ENCODE data around the gene PMEL. TPM values are rescaled to one million over a fixed set of nuclear protein-coding genes. Genes with fewer than 3 reads are reported as not detected.

The PMEL gene
- total and polyA plus RNA-seq, 9 of the 15 experiments (the other 6 are each of a cell fraction or from before 2014, with no cell fraction given): 0.36 to 2.0 (median 0.98) TPM

- Histone ChIP-seq H3K4me1 (replicated peaks in 1 of 2; ENCODE audit: control insufficient read depth in 2 of 2, insufficient read depth in 2 of 2, low read length in 2 of 2) (peaks cover 25 to 35% of the 10 kb centered on the region in 2 experiments; a peak in 4 of 5 replicates), H3K27me3 (ENCODE audit: control insufficient read depth in 2 of 2, insufficient read depth in 2 of 2, low read length in 2 of 2) (no peaks in the 10 kb centered on the region), H3K9me3 (replicated peaks; ENCODE audit: control insufficient read depth, insufficient read depth, low read depth, low read length) (no peaks in the 10 kb centered on the region), H2AFZ (ENCODE audit: low read depth, low read length) (peak within 1 kb of the TSS; percentile 93), H3K4me2 (ENCODE audit: insufficient read depth, low read length) (peak within 1 kb of the TSS; percentile 91), H3K4me3 (peak within 1 kb of the TSS; percentile 69), H3K27ac (ENCODE audit: extremely low read depth, low read depth, low read length) (peak within 1 kb of the TSS; percentile 95), H3K9me1 (ENCODE audit: control insufficient read depth, insufficient read depth, low read length) (no peaks in the 10 kb centered on the region), H3K36me3 (ENCODE audit: control insufficient read depth, insufficient read depth, low read length) (peaks cover 22% of the 10 kb centered on the region), H4K20me1 (replicated peaks; ENCODE audit: control insufficient read depth, insufficient read depth, low read length) (no peaks in the 10 kb centered on the region), H3K79me2 (ENCODE audit: control insufficient read depth, insufficient read depth, low read length) (peaks cover 56% of the 10 kb centered on the region), H3K9ac (ENCODE audit: insufficient read depth in 1 of 2, low read depth in 2 of 2, low read length in 2 of 2) (peak within 1 kb of the TSS; percentile 94 to 99)
- ATAC-seq: peak; percentile 80
- intact Hi-C loops (cut with micrococcal nuclease) (loop anchor here (2.0 to 5.0 kb wide), 4 partner anchors 44 to 185 kb away; partner anchors contain the start of genes GDF11, RAB5B, RPS26 and SARNP), in situ Hi-C loops (cut with MboI) (no loop called here)
- POLR2A ChIA-PET: interaction anchor here (0.6 to 3.8 kb wide), 17 partner anchors 8 to 487 kb away, joined by 3 to 26 read pairs (median 4); partner anchors contain the start of genes MYL6, ORMDL2, RAB5B and SARNP
- 2% methylated on average over 49 of the region's 49 CpGs for WGBS (ENCODE audit: insufficient coverage, low coverage, missing lambda C conversion rate)
- DNase-seq (ENCODE audit: extremely low read depth in 1 of 4, low spot score in 3 of 4): peak; percentile 79 to 95 (median 86)
- FAIRE-seq: peak; percentile 84
- CTCF ChIA-PET (ENCODE audit: low intra/inter-chr PET ratio): no interaction called here
- no TSS peak for BruUV-seq (replicated peaks)
- no peak for TF ChIP-seq ZNF146 (CRISPR knock-in tag; IDR thresholded peaks at IDR 0.05; ENCODE audit: unreplicated experiment)
- TF ChIP-seq DMBX1 (CRISPR knock-in tag; IDR thresholded peaks at IDR 0.05; ENCODE audit: borderline replicate concordance): no peak
- no peak for TF ChIP-seq MECOM (CRISPR knock-in tag; IDR thresholded peaks at IDR 0.05)
- no peak for TF ChIP-seq PCBP2 (IDR thresholded peaks at IDR 0.05; ENCODE audit: low read depth, low read length, poor library complexity, severe bottlenecking)
- no peak for TF ChIP-seq XRCC5 (IDR thresholded peaks at IDR 0.05; ENCODE audit: low read depth, low read length)
- TF ChIP-seq FOXJ3 (CRISPR knock-in tag; IDR thresholded peaks at IDR 0.05): no peak
- no peak for TF ChIP-seq SRSF9 (IDR thresholded peaks at IDR 0.05; ENCODE audit: borderline replicate concordance, low read depth, low read length)
- TF ChIP-seq, protein P1, sequence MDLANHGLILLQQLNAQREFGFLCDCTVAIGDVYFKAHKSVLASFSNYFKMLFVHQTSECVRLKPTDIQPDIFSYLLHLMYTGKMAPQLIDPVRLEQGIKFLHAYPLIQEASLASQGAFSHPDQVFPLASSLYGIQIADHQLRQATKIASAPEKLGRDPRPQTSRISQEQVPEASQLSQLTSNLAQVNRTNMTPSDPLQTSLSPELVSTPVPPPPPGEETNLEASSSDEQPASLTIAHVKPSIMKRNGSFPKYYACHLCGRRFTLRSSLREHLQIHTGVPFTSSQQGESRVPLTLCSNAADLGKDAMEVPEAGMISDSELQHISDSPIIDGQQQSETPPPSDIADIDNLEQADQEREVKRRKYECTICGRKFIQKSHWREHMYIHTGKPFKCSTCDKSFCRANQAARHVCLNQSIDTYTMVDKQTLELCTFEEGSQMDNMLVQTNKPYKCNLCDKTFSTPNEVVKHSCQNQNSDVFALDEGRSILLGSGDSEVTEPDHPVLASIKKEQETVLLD (IDR thresholded peaks at IDR 0.05): peak; percentile 46
- TF ChIP-seq PURB (CRISPR knock-in tag; IDR thresholded peaks at IDR 0.05; ENCODE audit: low read depth): no peak
- no peak for TF ChIP-seq TBL1XR1 (IDR thresholded peaks at IDR 0.05; ENCODE audit: low read length in 2 of 2)
- TF ChIP-seq EP400 (IDR thresholded peaks at IDR 0.05): peak; percentile 67
- 0 out of 2 replicates have a peak, but pooled peaks have one; percentile 24 for TF ChIP-seq HDAC2 (IDR thresholded peaks at IDR 0.05)
- TF ChIP-seq MYC (IDR thresholded peaks at IDR 0.05; ENCODE audit: low read depth, low read length): no peak; the same call in 1 of the 2 replicates
- TF ChIP-seq MYC (CRISPR knock-in tag; IDR thresholded peaks at IDR 0.05; ENCODE audit: borderline replicate concordance, low read depth): peak; percentile 59; the same call in 1 of the 2 replicates
- TF ChIP-seq POLR3G (IDR thresholded peaks at IDR 0.05; ENCODE audit: extremely low read depth, insufficient read length, insufficient replicate concordance): no peak
- TF ChIP-seq NFXL1 (CRISPR knock-in tag; IDR thresholded peaks at IDR 0.05): no peak
- TF ChIP-seq, protein P2, sequence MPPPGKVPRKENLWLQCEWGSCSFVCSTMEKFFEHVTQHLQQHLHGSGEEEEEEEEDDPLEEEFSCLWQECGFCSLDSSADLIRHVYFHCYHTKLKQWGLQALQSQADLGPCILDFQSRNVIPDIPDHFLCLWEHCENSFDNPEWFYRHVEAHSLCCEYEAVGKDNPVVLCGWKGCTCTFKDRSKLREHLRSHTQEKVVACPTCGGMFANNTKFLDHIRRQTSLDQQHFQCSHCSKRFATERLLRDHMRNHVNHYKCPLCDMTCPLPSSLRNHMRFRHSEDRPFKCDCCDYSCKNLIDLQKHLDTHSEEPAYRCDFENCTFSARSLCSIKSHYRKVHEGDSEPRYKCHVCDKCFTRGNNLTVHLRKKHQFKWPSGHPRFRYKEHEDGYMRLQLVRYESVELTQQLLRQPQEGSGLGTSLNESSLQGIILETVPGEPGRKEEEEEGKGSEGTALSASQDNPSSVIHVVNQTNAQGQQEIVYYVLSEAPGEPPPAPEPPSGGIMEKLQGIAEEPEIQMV (tag; conservative IDR thresholded peaks at IDR 0.05; ENCODE audit: low read depth): no peak
- TF ChIP-seq ZBED1 (IDR thresholded peaks at IDR 0.05): no peak; the same call in 1 of the 2 replicates
- no peak for TF ChIP-seq MAFG (tag; conservative IDR thresholded peaks at IDR 0.05)
Measured at GRCh38 chr12:55927588-55928502, 38.0 kb downstream of the PMEL start, which contains the start of gene PYM1. PYM1 (minus strand) TSS chr12:55927894; CDS start chr12:55927761, 133 bp downstream.
